ENCODE data around the gene LRRC8D.
A peak's percentile ranks its signal among the peaks of the same experiment; 100 is the strongest.

The LRRC8D gene

GRCh38 chr1:89900791-89901708 lies 80.2 kb downstream of the LRRC8D start:
- H2BK12ac ChIP-seq (ENCODE audit: low read length in 2 of 2): peak overlapping the region in 1 of 2 experiments; percentile 56
- H3K4me2 ChIP-seq (ENCODE audit: low read length, poor library complexity, severe bottlenecking): no peak overlapping the region
- 86% methylated on average over 6 of the region's 6 CpGs for WGBS

GRCh38 chr1:89901957-89902669 lies 81.3 kb downstream of the LRRC8D start:
- DNase-seq: no peak
- peaks cover 8% of the 10 kb centered on the region for H3K4me1 ChIP-seq (ENCODE audit: control insufficient read depth, insufficient read depth, low read depth, low read length)
- H3K23ac ChIP-seq (ENCODE audit: low read length in 2 of 2): no peak overlapping the region
- no peak overlapping the region for H2AK5ac ChIP-seq (ENCODE audit: low read length, severe bottlenecking)
- no peak overlapping the region for H3K4ac ChIP-seq (ENCODE audit: low read depth in 1 of 2, low read length in 2 of 2)
- no peak overlapping the region for H2BK12ac ChIP-seq (ENCODE audit: low read length in 2 of 2)
- no peak overlapping the region for H3K18ac ChIP-seq (ENCODE audit: low read depth in 1 of 2, low read length in 2 of 2)
- peaks cover 18% of the 10 kb centered on the region for H3K79me1 ChIP-seq (replicated peaks; ENCODE audit: low read length, poor library complexity, severe bottlenecking)
- no peak overlapping the region for H3K9ac ChIP-seq (ENCODE audit: low read length)
- no peaks in the 10 kb centered on the region for H3K27me3 ChIP-seq (ENCODE audit: control insufficient read depth in 1 of 2, insufficient read depth in 1 of 2, low read length in 2 of 2)
- no peak overlapping the region for H4K91ac ChIP-seq (ENCODE audit: low read length)
- H3K9me3 ChIP-seq (ENCODE audit: control insufficient read depth, low read length): no peaks in the 10 kb centered on the region
- H2AFZ ChIP-seq (ENCODE audit: low read depth, low read length): no peak overlapping the region
- no peak overlapping the region for H3K4me3 ChIP-seq (ENCODE audit: insufficient read depth in 1 of 2, low read depth in 1 of 2, low read length in 2 of 2)
- no peak overlapping the region for H3K27ac ChIP-seq (ENCODE audit: low read length, poor library complexity, severe bottlenecking)
- 98% methylated on average over 9 of the region's 9 CpGs for WGBS
- no peak overlapping the region for H2BK15ac ChIP-seq (ENCODE audit: low read depth, poor library complexity, severe bottlenecking)
- H4K8ac ChIP-seq (ENCODE audit: low read length): no peak overlapping the region
- no peak overlapping the region for H2BK120ac ChIP-seq (ENCODE audit: low read depth, low read length)
- H3K36me3 ChIP-seq (ENCODE audit: control insufficient read depth in 1 of 2, insufficient read depth in 2 of 2, low read depth in 1 of 2, low read length in 2 of 2): no peaks in the 10 kb centered on the region
- no peak overlapping the region for H3K4me2 ChIP-seq (ENCODE audit: low read length, poor library complexity, severe bottlenecking)
- no peak overlapping the region for H3K14ac ChIP-seq (ENCODE audit: low read length in 2 of 2)
- H2BK5ac ChIP-seq (ENCODE audit: low read depth, low read length, poor library complexity, severe bottlenecking): no peak overlapping the region

More at GRCh38 chr1:89900791-89901708, 80.2 kb downstream of the LRRC8D start:
- no peak overlapping the region for H2BK5ac ChIP-seq (ENCODE audit: low read depth, low read length, poor library complexity, severe bottlenecking)
- no peak overlapping the region for H3K27ac ChIP-seq (ENCODE audit: low read length, poor library complexity, severe bottlenecking)
- peak overlapping the region; percentile 33 for H2BK15ac ChIP-seq (ENCODE audit: low read depth, poor library complexity, severe bottlenecking)
- H3K36me3 ChIP-seq (ENCODE audit: control insufficient read depth in 1 of 2, insufficient read depth in 2 of 2, low read depth in 1 of 2, low read length in 2 of 2): no peaks in the 10 kb centered on the region
- no peaks in the 10 kb centered on the region for H3K27me3 ChIP-seq (ENCODE audit: control insufficient read depth in 1 of 2, insufficient read depth in 1 of 2, low read length in 2 of 2)
- peaks cover 22% of the 10 kb centered on the region for H3K79me1 ChIP-seq (replicated peaks; ENCODE audit: low read length, poor library complexity, severe bottlenecking)
- peaks cover 6% of the 10 kb centered on the region for H3K4me1 ChIP-seq (ENCODE audit: control insufficient read depth, insufficient read depth, low read depth, low read length)
- no peak overlapping the region for H3K9ac ChIP-seq (ENCODE audit: low read length)
- no peaks in the 10 kb centered on the region for H3K9me3 ChIP-seq (ENCODE audit: control insufficient read depth, low read length)
- no peak overlapping the region for H2AFZ ChIP-seq (ENCODE audit: low read depth, low read length)
- H3K23ac ChIP-seq (ENCODE audit: low read length in 2 of 2): no peak overlapping the region
- no peak overlapping the region for H3K4ac ChIP-seq (ENCODE audit: low read depth in 1 of 2, low read length in 2 of 2)
- H3K18ac ChIP-seq (ENCODE audit: low read depth in 1 of 2, low read length in 2 of 2): peak overlapping the region; percentile 11 to 40
- H2AK5ac ChIP-seq (ENCODE audit: low read length, severe bottlenecking): no peak overlapping the region
- H2BK120ac ChIP-seq (ENCODE audit: low read depth, low read length): no peak overlapping the region
- H4K91ac ChIP-seq (ENCODE audit: low read length): peak overlapping the region; percentile 56
- H3K4me3 ChIP-seq (ENCODE audit: insufficient read depth in 1 of 2, low read depth in 1 of 2, low read length in 2 of 2): no peak overlapping the region
- no peak overlapping the region for H3K14ac ChIP-seq (ENCODE audit: low read length in 2 of 2)
- no peak for DNase-seq
- peak overlapping the region; percentile 12 for H4K8ac ChIP-seq (ENCODE audit: low read length)

GRCh38 chr1:89903550-89903949 lies 82.7 kb downstream of the LRRC8D start:
- H2BK15ac ChIP-seq (ENCODE audit: low read depth, poor library complexity, severe bottlenecking): no peak overlapping the region
- H3K9me3 ChIP-seq (ENCODE audit: control insufficient read depth, low read length): no peaks in the 10 kb centered on the region
- peak overlapping the region; percentile 34 for H3K9ac ChIP-seq (ENCODE audit: low read length)
- no peak overlapping the region for H3K4me2 ChIP-seq (ENCODE audit: low read length, poor library complexity, severe bottlenecking)
- no peak overlapping the region for H3K27ac ChIP-seq (ENCODE audit: low read length, poor library complexity, severe bottlenecking)
- no peak overlapping the region for H3K23ac ChIP-seq (ENCODE audit: low read length in 2 of 2)
- no peak overlapping the region for H2BK5ac ChIP-seq (ENCODE audit: low read depth, low read length, poor library complexity, severe bottlenecking)
- WGBS: no CpG with 5 or more reads among the region's 1 CpG
- no peak overlapping the region for H3K18ac ChIP-seq (ENCODE audit: low read depth in 1 of 2, low read length in 2 of 2)
- no peak overlapping the region for H2AK5ac ChIP-seq (ENCODE audit: low read length, severe bottlenecking)
- H3K4ac ChIP-seq (ENCODE audit: low read depth in 1 of 2, low read length in 2 of 2): no peak overlapping the region
- no peak overlapping the region for H4K91ac ChIP-seq (ENCODE audit: low read length)
- no peaks in the 10 kb centered on the region for H3K36me3 ChIP-seq (ENCODE audit: control insufficient read depth in 1 of 2, insufficient read depth in 2 of 2, low read depth in 1 of 2, low read length in 2 of 2)
- no peaks in the 10 kb centered on the region for H3K27me3 ChIP-seq (ENCODE audit: control insufficient read depth in 1 of 2, insufficient read depth in 1 of 2, low read length in 2 of 2)
- no peak overlapping the region for H2BK12ac ChIP-seq (ENCODE audit: low read length in 2 of 2)
- no peak overlapping the region for H2AFZ ChIP-seq (ENCODE audit: low read depth, low read length)
- H3K79me1 ChIP-seq (replicated peaks; ENCODE audit: low read length, poor library complexity, severe bottlenecking): peaks cover 15% of the 10 kb centered on the region
- H3K4me3 ChIP-seq (ENCODE audit: insufficient read depth in 1 of 2, low read depth in 1 of 2, low read length in 2 of 2): no peak overlapping the region
- no peak overlapping the region for H2BK120ac ChIP-seq (ENCODE audit: low read depth, low read length)
- no peak overlapping the region for H4K8ac ChIP-seq (ENCODE audit: low read length)
- no peak for DNase-seq
- H3K14ac ChIP-seq (ENCODE audit: low read length in 2 of 2): no peak overlapping the region
- H3K4me1 ChIP-seq (ENCODE audit: control insufficient read depth, insufficient read depth, low read depth, low read length): peaks cover 12% of the 10 kb centered on the region
